Loucy (cell line): Measurements from ENCODE around the gene DLGAP1.

Experiments
- CTCF ChIP-seq: fragments of 200-600 bp; sonication (generic); conservative IDR thresholded peaks from 2 replicates; pipeline ENCODE4 v1.5.1; 2014; ENCODE audit warnings: mild to moderate bottlenecking, antibody characterized with exemption, low read length
- EZH2phosphoT487 ChIP-seq: fragments of 200-600 bp; IDR thresholded peaks from 2 replicates; pipeline ENCODE4 v1.6.1; 2018; ENCODE audit warnings: antibody characterized with exemption, mild to moderate bottlenecking, moderate library complexity, borderline replicate concordance

DNA sequence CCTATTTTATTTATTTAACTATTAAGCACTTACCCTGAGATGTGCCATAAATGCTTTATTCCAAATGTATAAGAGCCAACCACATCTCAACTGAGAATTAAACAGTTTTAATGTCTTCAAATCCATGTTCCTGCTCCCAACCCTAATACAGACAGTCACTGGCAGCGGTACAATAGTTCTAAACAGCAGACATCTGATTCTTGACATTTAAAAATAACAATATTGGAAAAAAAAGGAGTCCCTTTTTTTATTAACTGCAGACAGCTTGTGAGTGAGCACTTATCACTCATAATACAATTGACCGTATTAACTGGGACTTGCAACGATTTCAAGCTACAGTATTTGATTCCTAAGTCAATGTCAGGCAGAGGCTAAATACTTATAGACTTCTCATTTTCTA, 580.5 kb downstream of the DLGAP1 start:
- no peak for TF ChIP-seq EZH2phosphoT487
- TF ChIP-seq CTCF, result no peak
